NT2/D1 (cell line): ENCODE results near the gene NELL1.

Experiments
- SUZ12 ChIP-seq: IDR thresholded peaks from 2 replicates; pipeline ENCODE4 v1.6.1; 2011; ENCODE audit not compliant: insufficient read length, insufficient read depth; ENCODE audit errors: extremely low read depth
- YY1 ChIP-seq: IDR thresholded peaks from 2 replicates; pipeline ENCODE4 v1.6.1; 2011; ENCODE audit not compliant: insufficient read length, insufficient read depth
- ZNF274 ChIP-seq: IDR thresholded peaks from 2 replicates; pipeline ENCODE4 v1.6.1; 2011; ENCODE audit warnings: mild to moderate bottlenecking, low read depth, low read length

GRCh38 chr11:21174781-21175180, 505.4 kb downstream of the NELL1 start:
- TF ChIP-seq ZNF274 (no peak), YY1 (no peak), SUZ12 (no peak)
